ENCODE results near the gene TMPRSS11E.
"Not testable (repeated sequence)": the region's sequence is repeated elsewhere in the genome, so short reads cannot be mapped to it uniquely, and the experiment has no call there.

TMPRSS11E gene, protein sequence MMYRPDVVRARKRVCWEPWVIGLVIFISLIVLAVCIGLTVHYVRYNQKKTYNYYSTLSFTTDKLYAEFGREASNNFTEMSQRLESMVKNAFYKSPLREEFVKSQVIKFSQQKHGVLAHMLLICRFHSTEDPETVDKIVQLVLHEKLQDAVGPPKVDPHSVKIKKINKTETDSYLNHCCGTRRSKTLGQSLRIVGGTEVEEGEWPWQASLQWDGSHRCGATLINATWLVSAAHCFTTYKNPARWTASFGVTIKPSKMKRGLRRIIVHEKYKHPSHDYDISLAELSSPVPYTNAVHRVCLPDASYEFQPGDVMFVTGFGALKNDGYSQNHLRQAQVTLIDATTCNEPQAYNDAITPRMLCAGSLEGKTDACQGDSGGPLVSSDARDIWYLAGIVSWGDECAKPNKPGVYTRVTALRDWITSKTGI

DNA sequence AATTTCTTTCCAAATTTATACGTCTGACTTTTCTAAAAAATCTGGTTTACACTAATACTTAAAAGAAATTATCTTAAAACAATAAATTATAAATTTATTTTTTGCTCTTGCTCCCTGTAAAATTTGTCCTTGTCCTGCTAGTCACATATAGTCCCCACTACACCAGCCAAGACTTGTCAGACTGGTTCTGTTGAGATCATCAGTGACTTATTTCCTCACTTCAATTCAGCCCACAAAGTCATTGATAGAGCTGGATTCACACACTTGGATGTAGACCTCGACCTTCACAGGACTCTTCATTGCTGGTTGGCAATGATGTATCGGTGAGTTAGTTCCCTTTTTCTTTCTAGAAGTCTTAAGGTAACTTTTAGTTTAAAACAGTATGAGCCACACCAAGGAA is at the start of gene TMPRSS11E:
TSS of gene TMPRSS11E (plus strand) at position 263 of the 400 bp plus-strand sequence. CDS start at position 313, 50 bp downstream.
- DNase-seq (ENCODE audit: low read depth in 2 of 2), result no peak

DNA sequence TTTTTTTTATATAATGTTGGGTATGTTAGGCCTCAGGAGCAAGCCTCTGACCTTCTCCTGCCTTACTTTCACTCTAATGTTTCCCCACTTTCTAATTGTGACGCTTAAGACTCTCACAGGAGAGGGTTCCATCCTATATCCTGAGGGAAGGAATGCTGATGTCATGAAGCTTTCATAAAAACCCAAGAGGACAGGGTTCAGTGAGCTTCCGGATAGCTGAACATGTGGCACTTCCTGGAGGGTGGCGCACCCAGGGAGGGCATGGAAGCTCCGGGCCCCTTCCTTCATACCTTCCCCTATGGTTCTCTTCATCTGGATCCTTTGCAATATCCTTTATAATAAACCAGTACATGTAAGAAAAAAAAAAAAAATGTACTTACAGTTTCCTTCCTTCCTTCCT is 48.0 kb upstream of the TMPRSS11E start:
- DNase-seq (ENCODE audit: low read depth in 2 of 2), result no peak

DNA sequence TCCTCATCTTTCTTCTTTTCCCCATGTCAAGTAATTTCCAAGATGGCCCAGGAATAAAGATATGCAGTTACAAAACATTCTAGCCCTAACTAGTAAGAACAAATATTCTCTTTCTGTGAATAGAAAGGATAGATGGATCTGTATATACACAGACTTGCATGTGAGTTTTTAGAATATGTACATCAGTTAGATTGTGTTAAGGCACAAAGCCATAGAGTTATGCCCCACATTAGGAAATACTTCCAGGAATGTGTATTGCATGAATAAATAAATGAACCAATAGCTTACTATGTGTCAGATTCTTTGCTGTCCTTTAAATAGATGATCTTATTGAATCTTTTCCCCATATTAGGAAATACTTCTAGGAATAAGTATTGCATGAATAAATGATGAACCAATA is 46.0 kb upstream of the TMPRSS11E start:
- no peak for DNase-seq (ENCODE audit: low read depth in 2 of 2)

DNA sequence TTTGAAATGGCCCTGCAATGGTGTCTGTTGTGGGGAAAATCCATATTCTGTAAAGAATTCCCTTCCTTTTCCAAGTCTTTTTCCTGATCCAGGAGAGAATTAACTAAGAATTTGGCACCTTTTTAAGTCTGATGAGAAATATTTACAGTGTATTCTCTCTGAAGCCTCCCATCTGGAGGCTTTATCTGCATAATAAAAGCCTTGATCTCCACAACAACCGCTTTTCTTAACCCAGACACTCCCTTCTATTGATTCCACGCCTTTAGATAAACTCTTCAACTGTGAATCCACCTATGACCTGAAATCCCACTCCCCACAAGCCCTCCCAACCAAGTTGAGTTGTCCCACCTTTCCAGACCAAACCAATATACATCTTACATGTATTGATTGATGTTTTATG is 43.1 kb upstream of the TMPRSS11E start:
- DNase-seq (ENCODE audit: low read depth in 2 of 2), result no peak

DNA sequence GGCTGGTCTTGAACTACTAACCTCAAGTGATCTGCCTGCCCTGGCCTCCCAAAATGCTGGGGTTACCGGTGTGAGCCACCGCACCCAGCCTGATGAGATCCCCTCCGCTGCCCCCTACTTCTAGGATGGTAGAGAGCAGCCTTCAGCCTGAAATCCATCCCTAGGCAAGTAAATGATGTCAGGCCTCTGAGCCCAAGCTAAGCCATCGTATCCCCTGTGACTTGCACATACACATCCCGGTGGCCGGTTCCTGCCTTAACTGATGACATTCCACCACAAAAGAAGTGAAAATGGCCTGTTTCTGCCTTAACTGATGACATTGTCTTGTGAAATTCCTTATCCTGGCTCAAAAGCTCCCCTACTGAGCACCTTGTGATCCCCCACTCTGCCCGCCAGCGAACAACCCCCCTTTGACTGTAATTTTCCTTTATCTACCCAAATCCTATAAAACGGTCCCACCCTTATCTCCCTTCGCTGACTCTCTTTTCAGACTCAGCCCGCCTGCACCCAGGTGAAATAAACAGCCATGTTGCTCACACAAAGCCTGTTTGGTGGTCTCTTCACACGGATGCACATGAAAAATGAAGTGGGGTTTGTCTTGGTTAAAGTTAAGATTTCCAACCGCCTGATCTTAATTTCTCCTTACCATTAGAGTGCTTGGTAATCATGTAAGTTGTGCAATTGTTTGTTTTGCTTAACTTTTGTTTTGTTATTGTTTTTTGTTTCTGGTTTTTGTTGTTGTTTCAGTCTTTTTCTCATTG is 41.4 kb upstream of the TMPRSS11E start:
- not testable (repeated sequence) for DNase-seq (ENCODE audit: low read depth in 2 of 2)

DNA sequence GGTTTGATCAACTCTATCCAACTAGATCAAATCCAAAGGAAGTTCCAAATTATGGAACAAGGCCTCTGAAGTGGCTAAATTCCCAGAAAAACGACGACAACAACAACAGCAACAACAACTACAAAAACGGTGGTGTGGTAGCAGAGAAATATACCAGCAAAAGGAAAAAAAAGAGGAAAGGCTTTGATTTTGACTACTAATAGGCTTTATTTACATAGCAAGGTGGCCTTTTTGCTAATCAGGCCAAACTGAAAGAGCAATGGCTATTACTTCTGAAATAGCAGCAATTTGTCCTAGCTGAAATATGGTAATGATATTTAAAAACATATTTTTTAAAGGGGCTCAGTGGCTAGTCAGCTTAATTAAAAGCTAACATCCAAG is 40.8 kb upstream of the TMPRSS11E start:
- no peak for DNase-seq (ENCODE audit: low read depth in 2 of 2)

DNA sequence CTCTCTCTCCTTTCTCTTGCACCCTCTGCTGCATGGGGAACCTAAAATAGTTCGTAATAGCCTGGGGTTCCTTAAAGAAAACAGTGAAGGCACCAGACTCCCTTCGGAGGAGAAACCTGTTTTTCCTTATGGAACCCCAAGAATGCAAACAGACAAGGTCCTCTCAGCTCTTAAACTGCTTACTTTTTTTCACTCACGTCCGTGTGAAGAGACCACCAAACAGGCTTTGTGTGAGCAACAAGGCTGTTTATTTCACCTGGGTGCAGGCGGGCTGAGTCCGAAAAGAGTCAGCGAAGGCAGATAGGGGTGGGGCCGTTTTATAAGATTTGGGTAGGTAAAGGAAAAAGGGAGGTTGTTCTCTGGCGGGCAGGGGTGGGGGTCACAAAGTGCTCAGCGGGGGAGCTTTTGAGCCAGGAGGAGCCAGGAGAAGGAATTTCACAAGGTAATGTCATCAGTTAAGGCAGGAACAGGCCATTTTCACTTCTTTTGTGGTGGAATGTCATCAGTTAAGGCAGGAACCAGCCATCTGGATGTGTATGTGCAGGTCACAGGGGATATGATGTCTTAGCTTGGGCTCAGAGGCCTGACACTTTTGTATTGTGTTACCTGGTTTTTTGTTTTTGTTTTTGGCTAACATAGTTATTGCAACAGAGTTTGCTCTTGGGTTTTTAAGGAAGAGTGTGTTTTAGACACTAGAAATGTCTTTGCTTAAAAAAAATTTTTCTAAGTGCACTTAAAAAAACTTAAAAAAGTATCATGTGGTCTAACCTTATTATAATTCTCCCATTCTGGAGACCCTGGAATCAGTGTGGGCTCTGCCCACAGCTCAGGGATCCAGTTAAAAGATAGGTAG is 40.0 kb upstream of the TMPRSS11E start:
- not testable (repeated sequence) for DNase-seq (ENCODE audit: low read depth in 2 of 2)

DNA sequence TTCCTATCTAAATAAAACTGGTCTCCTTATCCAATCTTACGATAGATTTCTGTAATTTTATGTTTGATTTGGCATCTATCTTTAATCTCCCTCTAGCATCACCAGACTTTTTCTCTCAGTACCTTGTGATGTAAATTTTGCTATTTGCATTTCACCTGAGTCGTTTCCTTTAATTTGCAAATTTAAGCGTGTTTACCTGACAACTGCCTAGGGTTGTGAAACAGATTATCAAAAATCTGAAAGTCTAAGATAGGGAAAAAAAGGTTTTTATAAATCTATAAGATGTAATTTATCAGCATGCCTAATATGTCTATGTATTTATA is 39.4 kb upstream of the TMPRSS11E start:
- DNase-seq (ENCODE audit: low read depth in 2 of 2), result no peak

DNA sequence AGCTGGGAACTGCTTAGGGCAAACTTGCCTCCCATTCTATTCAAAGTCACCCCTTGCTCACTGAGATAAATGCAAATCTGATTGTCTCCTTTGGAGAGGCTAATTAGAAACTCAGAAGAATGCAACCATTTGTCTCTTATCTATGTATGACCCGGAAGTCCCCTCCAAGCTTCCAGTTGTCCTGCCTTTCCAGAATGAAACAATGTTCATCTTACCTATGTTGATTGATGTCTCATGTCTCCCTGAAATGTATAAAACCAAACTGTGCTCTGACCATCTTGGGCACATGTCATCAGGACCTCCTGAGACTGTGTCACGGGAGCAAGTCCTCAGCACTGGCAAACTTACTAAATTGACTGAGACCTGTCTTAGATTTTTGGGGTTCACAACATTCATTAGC is 37.1 kb upstream of the TMPRSS11E start:
- DNase-seq (ENCODE audit: low read depth in 2 of 2), result no peak

DNA sequence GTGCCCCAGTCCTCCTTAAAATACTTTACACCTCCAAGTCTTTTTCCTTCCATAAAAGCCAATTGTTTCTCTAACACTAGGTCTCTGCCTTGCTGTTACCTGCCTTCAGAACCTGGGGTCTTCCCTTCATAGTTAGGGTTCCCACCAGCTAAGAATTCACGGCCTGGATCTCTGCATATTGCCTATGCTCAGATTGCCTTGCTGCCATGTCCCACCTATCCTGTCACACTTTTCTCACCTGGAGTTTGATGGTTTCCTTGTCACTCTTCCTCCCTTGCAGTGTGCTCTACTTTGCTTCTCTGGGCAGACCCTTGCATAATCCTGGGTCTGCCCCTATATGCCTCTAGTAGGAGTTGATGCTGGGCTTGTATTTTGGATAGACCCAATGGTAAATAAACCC is 36.6 kb upstream of the TMPRSS11E start:
- DNase-seq (ENCODE audit: low read depth in 2 of 2), result no peak

DNA sequence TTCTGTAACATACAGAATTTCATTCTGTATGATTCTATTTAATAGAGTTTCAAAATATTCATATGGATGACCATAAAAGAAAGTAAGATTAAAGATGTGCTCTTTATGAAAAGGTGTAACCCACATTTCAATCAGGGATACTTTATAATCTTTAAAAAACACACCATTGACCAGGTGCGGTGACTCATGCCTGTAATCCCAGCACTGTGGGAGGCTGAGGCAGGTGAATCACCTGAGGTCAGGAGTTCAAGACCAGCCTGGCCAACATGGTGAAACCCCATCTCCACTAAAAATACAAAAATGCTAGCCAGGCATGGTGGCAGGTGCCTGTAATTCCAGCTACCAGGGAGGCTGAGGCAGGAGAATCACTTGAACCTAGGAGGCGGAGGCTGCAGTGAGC is 35.2 kb upstream of the TMPRSS11E start:
- not testable (repeated sequence) for DNase-seq (ENCODE audit: low read depth in 2 of 2)

DNA sequence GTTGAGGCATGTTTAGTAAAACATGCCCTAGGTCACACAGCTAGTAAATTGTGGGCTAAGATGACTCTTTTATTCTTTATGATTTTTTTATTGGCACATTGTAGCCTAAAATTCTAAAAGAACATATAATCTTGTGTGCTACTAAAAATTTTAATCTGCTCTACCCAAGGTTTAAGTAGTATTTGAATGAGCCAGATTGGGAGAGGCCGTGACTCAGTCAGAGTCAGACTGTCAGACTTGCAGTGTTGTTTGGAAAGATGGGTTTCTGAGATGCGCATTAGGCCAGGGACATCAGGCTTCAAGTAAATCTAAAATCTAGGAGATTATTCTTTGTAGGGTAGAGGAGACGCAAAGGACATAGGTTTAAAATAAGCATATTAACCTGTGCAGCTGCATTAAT is 30.7 kb upstream of the TMPRSS11E start:
- no peak for DNase-seq (ENCODE audit: low read depth in 2 of 2)

DNA sequence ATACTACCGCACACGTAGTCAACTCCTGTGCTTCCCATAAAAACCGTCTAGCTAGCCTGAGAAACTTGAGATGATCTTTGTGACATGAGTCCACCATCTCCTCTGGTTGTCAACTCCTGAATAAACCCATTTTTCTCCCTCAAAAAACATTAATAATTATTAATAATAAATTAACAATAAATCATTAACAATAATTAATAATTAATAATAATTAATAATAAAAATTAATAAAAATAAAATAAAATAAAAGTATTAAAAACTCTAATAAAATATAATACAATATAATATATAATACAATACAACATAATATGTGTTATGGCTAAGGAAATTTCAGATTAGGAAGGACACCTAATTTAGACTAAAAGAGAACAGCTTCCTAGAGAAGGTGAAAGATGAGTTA is 20.7 kb upstream of the TMPRSS11E start:
- DNase-seq (ENCODE audit: low read depth in 2 of 2), result no peak

DNA sequence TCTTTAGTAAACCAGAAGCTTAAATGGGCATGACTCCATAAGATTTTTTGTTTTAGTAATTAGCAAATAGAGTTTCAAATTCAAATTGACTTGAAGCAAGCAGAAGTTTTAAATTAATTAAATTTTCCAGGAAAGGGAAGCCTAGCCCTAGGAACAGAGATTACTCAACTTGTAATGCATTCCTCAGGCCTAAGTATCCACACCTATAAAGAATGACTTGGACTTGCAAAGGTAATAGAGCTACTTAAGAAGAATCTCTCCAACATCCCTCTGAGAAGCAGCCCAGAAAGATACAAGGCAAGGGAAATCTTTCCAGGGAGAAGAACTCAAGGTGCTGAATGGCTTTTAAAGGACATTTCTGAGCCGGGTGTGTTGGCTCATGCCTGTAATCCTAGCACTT is 16.9 kb upstream of the TMPRSS11E start:
- no peak for DNase-seq (ENCODE audit: low read depth in 2 of 2)

DNA sequence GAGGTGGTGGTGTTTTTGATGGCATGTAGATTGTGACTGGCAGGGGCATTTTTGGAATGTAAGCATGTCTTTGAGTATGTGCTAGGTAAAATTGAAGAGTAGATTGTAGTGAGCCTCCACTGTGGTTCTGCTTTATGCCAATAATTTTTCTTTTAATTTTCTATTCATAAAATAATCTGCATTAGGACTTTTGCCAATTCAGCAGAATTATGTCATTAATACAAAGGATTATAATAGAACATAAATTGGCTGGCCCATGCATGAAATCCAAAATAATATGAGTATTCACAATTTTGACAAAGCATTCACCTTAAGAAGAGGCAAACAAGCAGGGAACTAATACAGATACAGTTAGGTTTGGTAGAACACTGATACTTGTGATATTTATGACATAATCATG is 14.9 kb upstream of the TMPRSS11E start:
- no peak for DNase-seq (ENCODE audit: low read depth in 2 of 2)

DNA sequence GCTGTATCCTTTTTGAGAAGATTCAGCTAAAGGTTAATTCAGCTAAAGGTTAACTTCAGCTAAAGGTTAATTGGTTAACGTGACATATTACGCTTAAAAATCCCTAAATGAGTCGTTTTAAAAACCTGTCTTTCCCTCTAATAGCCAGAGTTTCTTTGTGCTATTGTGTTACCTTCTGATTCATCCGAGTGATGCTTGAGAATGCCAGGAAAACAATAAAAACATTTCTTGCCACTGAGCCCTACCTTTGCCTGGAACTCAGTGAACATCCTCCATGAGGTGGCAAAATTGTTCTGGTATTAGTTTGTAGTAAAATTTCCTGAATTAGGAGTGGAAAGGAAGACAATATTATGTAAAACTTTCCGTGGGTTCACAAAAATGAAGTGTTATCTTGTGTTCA is 13.7 kb upstream of the TMPRSS11E start:
- no peak for DNase-seq (ENCODE audit: low read depth in 2 of 2)

DNA sequence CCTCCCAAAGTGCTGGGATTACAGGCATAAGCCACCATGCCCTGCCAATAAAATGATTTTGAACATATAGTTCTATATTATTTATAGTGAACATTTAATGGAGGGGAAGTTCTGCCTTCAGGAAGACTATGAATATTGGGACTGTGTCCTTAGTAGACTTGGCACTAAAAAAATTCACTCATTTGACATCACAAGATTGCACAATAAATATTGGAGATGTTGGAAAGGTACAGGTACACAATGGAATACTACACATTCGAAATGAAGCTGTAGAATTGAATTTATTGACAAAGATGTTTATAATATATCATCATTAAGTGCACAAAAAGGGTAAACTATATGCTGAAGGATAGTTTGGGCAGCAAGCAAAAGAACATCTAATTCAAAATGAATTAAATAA is 13.0 kb upstream of the TMPRSS11E start:
- DNase-seq (ENCODE audit: low read depth in 2 of 2), result no peak

DNA sequence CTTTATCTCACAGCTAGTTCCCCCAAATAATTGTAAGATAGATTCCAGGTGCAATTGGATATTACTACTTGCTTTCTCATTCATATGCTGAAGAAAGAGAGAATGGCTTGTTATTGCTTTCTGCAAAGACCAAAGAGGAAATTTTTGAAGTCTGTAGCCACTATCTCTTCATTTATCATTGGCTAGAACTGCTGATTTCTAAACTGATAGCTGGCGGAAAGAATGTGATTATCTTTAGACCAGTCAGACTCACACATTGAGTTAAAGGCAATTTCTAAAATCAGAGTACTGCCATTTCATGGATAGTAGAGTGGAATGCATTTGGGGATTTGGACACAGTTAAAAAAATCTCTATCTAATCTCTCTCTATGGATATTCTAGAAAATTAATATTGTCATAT is 12.4 kb upstream of the TMPRSS11E start:
- no peak for DNase-seq (ENCODE audit: low read depth in 2 of 2)

DNA sequence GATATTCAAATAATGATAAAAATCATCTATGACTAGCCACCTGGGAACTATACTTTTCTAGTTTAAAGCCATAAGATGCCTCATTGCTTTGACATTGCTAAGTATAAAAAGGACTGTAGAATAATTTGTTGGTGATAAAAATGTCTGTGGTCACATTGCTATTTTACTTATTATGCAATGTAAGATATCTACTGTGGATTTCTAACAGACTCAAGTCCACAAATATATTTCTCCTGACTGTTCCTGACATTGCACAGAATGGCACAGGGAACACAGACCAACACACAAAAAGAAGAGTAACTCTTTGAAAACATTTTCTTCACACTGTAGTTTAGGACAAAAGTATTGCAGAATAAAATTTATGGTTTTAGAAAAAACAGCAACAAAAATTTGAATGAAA is 2.2 kb upstream of the TMPRSS11E start:
- DNase-seq (ENCODE audit: low read depth in 2 of 2), result no peak

DNA sequence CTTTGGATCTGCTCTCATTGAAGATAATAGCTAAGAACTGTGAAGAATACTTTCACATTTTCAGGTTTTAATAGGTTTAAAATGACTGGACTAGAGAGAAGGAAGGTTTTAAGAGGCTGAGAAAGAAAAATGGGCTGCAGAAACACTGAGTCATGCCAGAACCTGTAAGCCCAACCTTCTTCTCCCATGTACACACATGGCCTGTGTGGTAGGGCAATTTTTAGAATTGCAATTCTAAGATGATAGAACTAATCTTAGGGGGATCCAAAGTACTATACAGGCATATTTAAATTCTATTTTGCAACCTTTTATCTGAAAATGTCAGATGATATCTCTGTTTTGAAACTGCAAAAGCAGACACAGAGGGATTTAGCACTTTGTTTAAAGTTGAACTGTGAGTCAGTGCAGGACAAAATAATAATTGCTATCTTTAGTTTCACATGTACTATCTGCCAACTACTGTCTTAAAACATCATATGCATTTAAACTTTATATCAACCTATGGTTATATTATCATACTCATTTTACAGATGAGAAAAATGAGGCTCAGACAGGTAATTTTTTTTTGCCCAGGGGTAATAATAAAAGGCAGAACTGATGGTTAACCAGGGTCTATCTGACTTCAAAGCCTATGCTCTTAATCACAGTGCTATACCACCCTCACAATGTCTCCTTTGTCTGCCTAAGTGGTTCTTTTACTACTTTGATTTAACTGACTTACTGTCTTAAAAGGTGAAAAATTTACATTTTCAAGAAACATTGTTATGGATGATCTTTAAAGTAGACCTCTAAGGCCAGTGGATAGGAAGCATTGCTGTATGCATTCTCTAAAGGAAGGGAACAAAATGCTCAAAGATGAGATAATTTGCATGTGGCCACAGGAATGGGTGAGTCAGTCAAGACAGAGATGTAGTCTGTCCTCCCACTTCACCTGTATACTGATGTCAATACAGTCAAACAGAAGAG is 4.3 kb downstream of the TMPRSS11E start:
- DNase-seq (ENCODE audit: low read depth in 2 of 2), result no peak

DNA sequence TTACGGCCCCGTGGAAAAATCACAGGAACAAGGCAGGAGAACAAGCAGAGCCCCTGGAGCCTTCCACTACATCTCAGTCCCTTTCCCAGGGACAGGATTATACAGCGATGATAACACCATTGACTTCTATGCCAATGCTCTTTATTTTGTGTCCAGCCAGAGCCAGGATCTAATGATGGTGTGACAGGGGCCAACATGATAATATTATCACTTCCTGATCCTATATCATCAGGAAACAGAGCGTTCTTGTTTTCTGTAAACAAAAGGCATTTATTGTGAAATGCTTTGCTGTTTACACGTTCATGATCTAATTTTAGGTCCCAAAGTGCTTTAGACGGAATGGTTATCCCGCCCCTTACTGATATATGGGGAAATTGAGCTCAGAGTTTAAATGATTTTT is 12.8 kb downstream of the TMPRSS11E start:
- DNase-seq (ENCODE audit: low read depth in 2 of 2), result no peak

Data from stimulated activated CD8-positive, alpha-beta memory T cell treated with anti-CD3 and anti-CD28 coated beads, Interleukin-7, amount 100 ng/mL, for 1 hour (primary cell).